Panc1 (cell line): Measurements from ENCODE around the gene RESF1.

Experiments
- CTCF ChIP-seq: fragments of 450-650 bp; IDR thresholded peaks from 2 replicates; pipeline ENCODE4 v1.5.1; 2017; ENCODE audit warnings: mild to moderate bottlenecking
- POLR2AphosphoS5 ChIP-seq: IDR thresholded peaks from 2 replicates; pipeline ENCODE4 v1.6.1; 2012; ENCODE audit warnings: mild to moderate bottlenecking, low read depth, low read length, moderate library complexity

DNA sequence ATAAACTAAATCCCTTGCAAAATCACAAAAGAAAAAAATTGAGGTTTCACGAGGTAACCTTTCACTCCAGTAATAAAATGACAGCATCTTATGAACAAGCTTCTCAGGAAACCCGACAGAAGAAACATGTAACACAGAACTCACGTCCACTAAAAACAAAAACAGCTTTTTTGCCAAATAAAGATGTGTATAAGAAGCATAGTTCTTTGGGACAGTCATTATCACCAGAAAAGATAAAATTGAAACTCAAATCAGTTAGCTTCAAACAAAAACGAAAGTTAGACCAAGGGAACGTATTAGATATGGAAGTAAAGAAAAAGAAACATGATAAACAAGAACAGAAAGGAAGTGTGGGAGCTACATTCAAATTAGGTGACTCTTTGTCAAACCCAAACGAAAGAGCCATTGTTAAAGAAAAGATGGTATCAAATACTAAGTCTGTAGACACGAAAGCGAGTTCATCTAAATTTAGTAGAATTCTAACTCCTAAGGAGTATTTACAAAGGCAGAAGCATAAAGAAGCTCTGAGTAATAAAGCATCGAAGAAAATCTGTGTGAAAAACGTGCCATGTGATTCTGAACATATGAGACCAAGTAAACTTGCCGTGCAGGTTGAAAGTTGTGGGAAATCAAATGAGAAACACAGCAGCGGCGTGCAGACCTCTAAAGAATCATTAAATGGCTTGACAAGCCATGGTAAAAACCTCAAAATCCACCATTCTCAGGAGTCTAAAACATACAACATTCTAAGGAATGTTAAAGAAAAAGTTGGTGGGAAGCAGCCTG, 25.8 kb downstream of the RESF1 start:
- TF ChIP-seq CTCF (no peak), POLR2AphosphoS5 (no peak)
